HCT116 (cell line): ENCODE results near the gene ABTB2. TPM values are rescaled to one million over a fixed set of nuclear protein-coding genes. Genes with fewer than 3 reads are reported as not detected.

Experiments
- ATAC-seq: fragments of 200-7000 bp; cut with Tn5 transposase; 2 replicates; pipeline ENCODE4 v1.9.1; 2020; ENCODE audit warnings: mild to moderate bottlenecking, moderate library complexity
- BruUV-seq: library from RNA; stranded (reverse); fragments of 400-500 nt; replicated peaks from 2 replicates; lab custom pipeline; 2021; lab: Mats Ljungman, UMichigan
- CTCF ChIA-PET: fragments of 300-600 bp; sonication (Branson Sonifier 250); formaldehyde crosslinking; loops from one replicate; lab custom pipeline; 2021; ENCODE audit warnings: antibody characterized with exemption; lab: Charles Lee
- POLR2A ChIA-PET: fragments of 300-600, 350-600 bp; sonication (Branson Sonifier 250); formaldehyde crosslinking; loops from one replicate; lab custom pipeline; 2021; ENCODE audit warnings: antibody characterized with exemption; lab: Charles Lee
- RAD21 ChIA-PET, 2 experiments: fragments of 300-600 bp; sonication (Branson Sonifier 250); formaldehyde crosslinking; loops; one replicate each; lab custom pipeline; 2023; ENCODE audit warnings: low total read pairs in 2 of 2; ENCODE audit not compliant: uncharacterized antibody in 2 of 2, unreplicated experiment in 2 of 2, low non-redundant PET in 1 of 2; lab: Charles Lee
- DNase-seq: peaks from one replicate; pipeline ENCODE4 v3.0.0-alpha.2; 2010; ENCODE audit warnings: low read depth, low spot score
- H2AFZ ChIP-seq: fragments of 200-600 bp; shearing (Covaris generic), sonication (generic); 2 replicates; pipeline ENCODE4 v1.6.1; 2017; ENCODE audit warnings: low read depth, mixed run types, mixed read lengths, antibody characterized with exemption, low read length; ENCODE audit not compliant: poor library complexity, severe bottlenecking
- H3K27ac ChIP-seq: 2 replicates; pipeline ENCODE4 v1.5.1; 2012; ENCODE audit warnings: low read depth, low read length
- H3K27me3 ChIP-seq: fragments of 200-600 bp; sonication (generic); 2 replicates; pipeline ENCODE4 v1.6.1; 2016; ENCODE audit warnings: mixed run types, low read length, mixed read lengths; ENCODE audit not compliant: insufficient read depth
- H3K36me3 ChIP-seq, 2 experiments: fragments of 200-500 bp in 1 of 2; fragments of 200-600 bp in 1 of 2; sonication (Bioruptor generic) in 1 of 2; sonication (generic) in 1 of 2; 2 replicates each; pipeline versions ENCODE4 v1.5.1 to v1.6.1; 2014 to 2016; ENCODE audit warnings: low read length in 2 of 2, inconsistent platforms in 1 of 2, mixed read lengths in 1 of 2, mixed run types in 1 of 2; ENCODE audit not compliant: insufficient read depth in 2 of 2, control insufficient read depth in 1 of 2
- H3K4me1 ChIP-seq, 2 experiments: fragments of 200-600 bp in 1 of 2; sonication (generic) in 1 of 2; 2 replicates each; pipeline versions ENCODE4 v1.5.1 to v1.6.1; 2012 to 2017; ENCODE audit warnings: low read length in 2 of 2, inconsistent platforms in 1 of 2, mild to moderate bottlenecking in 1 of 2, mixed read lengths in 1 of 2, mixed run types in 1 of 2, moderate library complexity in 1 of 2; ENCODE audit not compliant: insufficient read depth in 2 of 2, control insufficient read depth in 1 of 2
- H3K4me2 ChIP-seq: fragments of 200-600 bp; sonication (generic); 2 replicates; pipeline ENCODE4 v1.6.1; 2017; ENCODE audit warnings: mixed run types, low read length, mixed read lengths
- H3K4me3 ChIP-seq, 2 experiments: fragments of 200-600 bp in 1 of 2; sonication (generic) in 1 of 2; replicated peaks in 1 of 2; 2 replicates each; pipeline ENCODE4 v1.5.1; 2011 to 2016; ENCODE audit warnings: low read length in 2 of 2, control low read depth in 1 of 2, low read depth in 1 of 2, mild to moderate bottlenecking in 1 of 2, mixed read lengths in 1 of 2, mixed run types in 1 of 2
- H3K79me2 ChIP-seq: fragments of 200-600 bp; sonication (generic); 2 replicates; pipeline ENCODE4 v1.6.1; 2017; ENCODE audit warnings: mild to moderate bottlenecking, mixed run types, low read length, moderate library complexity, mixed read lengths; ENCODE audit not compliant: insufficient read depth
- H3K9ac ChIP-seq: fragments of 200-600 bp; sonication (generic); 2 replicates; pipeline ENCODE4 v1.6.1; 2016; ENCODE audit warnings: low read length, mixed read lengths
- H3K9me2 ChIP-seq: fragments of 200-600 bp; sonication (generic), shearing (Covaris generic); 2 replicates; pipeline ENCODE4 v1.6.1; 2017; ENCODE audit warnings: mixed run types, mild to moderate bottlenecking, moderate library complexity; ENCODE audit not compliant: insufficient read depth
- H3K9me3 ChIP-seq, 2 experiments: fragments of 200-500 bp in 1 of 2; fragments of 200-600 bp in 1 of 2; sonication (Bioruptor generic) in 1 of 2; sonication (generic) in 1 of 2; 2 replicates each; pipeline ENCODE4 v1.6.1; 2014 to 2017; ENCODE audit warnings: low read length in 2 of 2, mixed read lengths in 2 of 2, inconsistent platforms in 1 of 2, low read depth in 1 of 2, mild to moderate bottlenecking in 1 of 2, mixed run types in 1 of 2, moderate library complexity in 1 of 2; ENCODE audit not compliant: control insufficient read depth in 1 of 2, insufficient read depth in 1 of 2
- H4K20me1 ChIP-seq: fragments of 200-600 bp; sonication (generic), shearing (Covaris generic); 2 replicates; pipeline ENCODE4 v1.6.1; 2017; ENCODE audit warnings: mixed run types, mild to moderate bottlenecking, moderate library complexity; ENCODE audit not compliant: insufficient read depth
- EGR1 ChIP-seq: IDR thresholded peaks from 2 replicates; pipeline ENCODE4 v1.6.1; 2012; ENCODE audit warnings: low read depth
- ELF1 ChIP-seq: IDR thresholded peaks from 2 replicates; pipeline ENCODE4 v1.6.1; 2012; ENCODE audit warnings: low read depth, borderline replicate concordance
- JUND ChIP-seq: IDR thresholded peaks from 2 replicates; pipeline ENCODE4 v1.6.1; 2012
- SP1 ChIP-seq: IDR thresholded peaks from 2 replicates; pipeline ENCODE4 v1.6.1; 2012; ENCODE audit warnings: low read depth
- SRF ChIP-seq: IDR thresholded peaks from 2 replicates; pipeline ENCODE4 v1.6.1; 2012; ENCODE audit warnings: low read depth
- TCF7L2 ChIP-seq: IDR thresholded peaks from 2 replicates; pipeline ENCODE4 v1.7.0; 2011; ENCODE audit warnings: borderline replicate concordance, inconsistent platforms; ENCODE audit not compliant: insufficient read depth, insufficient read length; ENCODE audit errors: extremely low read depth
- YY1 ChIP-seq: IDR thresholded peaks from 2 replicates; pipeline ENCODE4 v1.6.1; 2011; ENCODE audit warnings: low read length, low read depth, moderate library complexity, mild to moderate bottlenecking; ENCODE audit not compliant: insufficient replicate concordance; ENCODE audit errors: extremely low read depth
- intact Hi-C: fragments of 100-400 bp; cut with micrococcal nuclease; formaldehyde crosslinking; loops from 2 replicates; pipeline ENCODE4 v1.10.0; 2022
- total RNA-seq: library from RNA; stranded (reverse); gene quantifications from one replicate; pipeline ENCODE4 v1.2.1, GENCODE V29; 2021; ENCODE audit not compliant: unreplicated experiment
- TF ChIP-seq, protein P1 (sequence below): IDR thresholded peaks from 2 replicates; pipeline ENCODE4 v1.6.1; 2012; ENCODE audit warnings: low read depth
- TF ChIP-seq, protein P2 (sequence below): IDR thresholded peaks from 2 replicates; pipeline ENCODE4 v1.6.1; 2012

The ABTB2 gene
- total RNA-seq, 1 experiment from 2014 or later, result 6.8 TPM

DNA sequence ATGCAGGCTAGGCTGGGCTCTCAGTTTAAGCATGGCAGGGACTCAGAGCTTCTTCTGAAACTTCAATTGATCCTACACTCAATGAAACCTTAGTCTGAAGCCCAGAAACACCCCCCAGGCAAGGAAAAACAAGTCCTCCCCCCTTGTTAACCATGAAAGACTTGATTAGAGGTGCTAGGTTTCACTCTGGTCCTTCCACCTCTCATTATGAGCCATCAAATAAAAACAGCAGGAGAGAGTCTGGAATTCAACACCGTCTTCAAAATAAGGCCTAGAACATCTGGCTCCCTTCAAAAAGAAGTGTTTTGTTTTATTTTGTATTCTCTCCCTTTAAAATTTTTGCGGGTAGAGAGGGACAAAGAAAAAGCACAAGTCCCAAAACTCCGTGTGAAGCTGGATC, 156.7 kb downstream of the ABTB2 start:
- Histone ChIP-seq H3K4me3 (no peak overlapping the region), H3K9me2 (no peaks in the 10 kb centered on the region), H3K27ac (no peak overlapping the region), H3K9ac (no peak overlapping the region), H2AFZ (no peak overlapping the region), H3K79me2 (no peaks in the 10 kb centered on the region), H3K36me3 (no peaks in the 10 kb centered on the region), H3K4me2 (no peak overlapping the region), H3K27me3 (no peaks in the 10 kb centered on the region), H3K9me3 (no peaks in the 10 kb centered on the region), H4K20me1 (no peaks in the 10 kb centered on the region), H3K4me1 (peaks cover 10 to 30% of the 10 kb centered on the region in 2 experiments; a peak in 3 of 4 replicates)
- intact Hi-C loops, result no loop called here
- RAD21 ChIA-PET, result no interaction called here
- no peak for TF ChIP-seq EGR1
- TF ChIP-seq JUND, result no peak
- no peak for TF ChIP-seq YY1
- TF ChIP-seq, protein P1, sequence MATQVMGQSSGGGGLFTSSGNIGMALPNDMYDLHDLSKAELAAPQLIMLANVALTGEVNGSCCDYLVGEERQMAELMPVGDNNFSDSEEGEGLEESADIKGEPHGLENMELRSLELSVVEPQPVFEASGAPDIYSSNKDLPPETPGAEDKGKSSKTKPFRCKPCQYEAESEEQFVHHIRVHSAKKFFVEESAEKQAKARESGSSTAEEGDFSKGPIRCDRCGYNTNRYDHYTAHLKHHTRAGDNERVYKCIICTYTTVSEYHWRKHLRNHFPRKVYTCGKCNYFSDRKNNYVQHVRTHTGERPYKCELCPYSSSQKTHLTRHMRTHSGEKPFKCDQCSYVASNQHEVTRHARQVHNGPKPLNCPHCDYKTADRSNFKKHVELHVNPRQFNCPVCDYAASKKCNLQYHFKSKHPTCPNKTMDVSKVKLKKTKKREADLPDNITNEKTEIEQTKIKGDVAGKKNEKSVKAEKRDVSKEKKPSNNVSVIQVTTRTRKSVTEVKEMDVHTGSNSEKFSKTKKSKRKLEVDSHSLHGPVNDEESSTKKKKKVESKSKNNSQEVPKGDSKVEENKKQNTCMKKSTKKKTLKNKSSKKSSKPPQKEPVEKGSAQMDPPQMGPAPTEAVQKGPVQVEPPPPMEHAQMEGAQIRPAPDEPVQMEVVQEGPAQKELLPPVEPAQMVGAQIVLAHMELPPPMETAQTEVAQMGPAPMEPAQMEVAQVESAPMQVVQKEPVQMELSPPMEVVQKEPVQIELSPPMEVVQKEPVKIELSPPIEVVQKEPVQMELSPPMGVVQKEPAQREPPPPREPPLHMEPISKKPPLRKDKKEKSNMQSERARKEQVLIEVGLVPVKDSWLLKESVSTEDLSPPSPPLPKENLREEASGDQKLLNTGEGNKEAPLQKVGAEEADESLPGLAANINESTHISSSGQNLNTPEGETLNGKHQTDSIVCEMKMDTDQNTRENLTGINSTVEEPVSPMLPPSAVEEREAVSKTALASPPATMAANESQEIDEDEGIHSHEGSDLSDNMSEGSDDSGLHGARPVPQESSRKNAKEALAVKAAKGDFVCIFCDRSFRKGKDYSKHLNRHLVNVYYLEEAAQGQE, result no peak
- TF ChIP-seq ELF1, result no peak
- TF ChIP-seq, protein P2, sequence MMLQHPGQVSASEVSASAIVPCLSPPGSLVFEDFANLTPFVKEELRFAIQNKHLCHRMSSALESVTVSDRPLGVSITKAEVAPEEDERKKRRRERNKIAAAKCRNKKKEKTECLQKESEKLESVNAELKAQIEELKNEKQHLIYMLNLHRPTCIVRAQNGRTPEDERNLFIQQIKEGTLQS, result no peak
- no peak for TF ChIP-seq SP1
- TF ChIP-seq TCF7L2, result no peak
- TF ChIP-seq SRF, result no peak
- CTCF ChIA-PET, result no interaction called here
- POLR2A ChIA-PET, result no interaction called here
- DNase-seq (no peak), ATAC-seq (no peak)
- no TSS peak for BruUV-seq
